Peyer's patch (tissue), 4 donors: ENCODE results near the gene CPNE6. TPM values are rescaled to one million over a fixed set of nuclear protein-coding genes. Genes with fewer than 3 reads are reported as not detected.
A peak's percentile ranks its signal among the peaks of the same experiment; 100 is the strongest.

Experiments used
- DNase-seq, 3 donors: peaks; one replicate each; pipeline ENCODE4 v3.0.0-alpha.2; 2017 to 2019
- H3K27ac ChIP-seq, 4 donors: fragments of 200-600 bp; sonication (generic); one replicate each; pipeline ENCODE4 v1.5.1; 2016 to 2019
- H3K27me3 ChIP-seq, 2 donors: fragments of 200-600 bp; sonication (generic); one replicate each; pipeline ENCODE4 v1.5.1; 2019
- H3K36me3 ChIP-seq, 3 donors: fragments of 200-600 bp; sonication (generic); one replicate each; pipeline ENCODE4 v1.5.1; 2016 to 2019
- H3K4me1 ChIP-seq, 4 donors: fragments of 200-600 bp; sonication (generic); one replicate each; pipeline ENCODE4 v1.5.1; 2016 to 2019
- H3K4me3 ChIP-seq, 4 donors: fragments of 200-600 bp; sonication (generic); 1 replicate in 3 of 4; 2 replicates in 1 of 4; pipeline ENCODE4 v1.5.1; 2016 to 2019; ENCODE audit warnings: mild to moderate bottlenecking in 1 of 4
- H3K9me3 ChIP-seq, 4 donors: fragments of 200-600 bp; sonication (generic); one replicate each; pipeline ENCODE4 v1.5.1; 2016 to 2019; ENCODE audit warnings: mild to moderate bottlenecking in 1 of 4
- POLR2A ChIP-seq, 2 donors: fragments of 450-650 bp; IDR thresholded peaks; one replicate each; pipeline ENCODE4 v1.5.1; 2017; ENCODE audit warnings: antibody characterized with exemption in 2 of 2, mild to moderate bottlenecking in 2 of 2, moderate library complexity in 2 of 2
- total RNA-seq, 4 donors: library from RNA; depleted of rRNA; stranded (reverse); fragments of >200 nt; gene quantifications; one replicate each; pipeline ENCODE4 v1.1.0, GENCODE V29; 2016
- TF ChIP-seq, protein P1 (sequence below), 6 experiments: fragments of 450-650 bp in 4 of 6; fragments of 200-600 bp in 2 of 6; sonication (generic) in 1 of 6; IDR thresholded peaks; one replicate each; pipeline ENCODE4 v1.5.1; 2017 to 2019; ENCODE audit warnings: antibody characterized with exemption in 6 of 6, mild to moderate bottlenecking in 3 of 6, moderate library complexity in 1 of 6

CPNE6 gene
- total RNA-seq, 4 donors from 2014 or later: 1.9 to 4.6 (median 3.6) TPM; not detected in 1

DNA sequence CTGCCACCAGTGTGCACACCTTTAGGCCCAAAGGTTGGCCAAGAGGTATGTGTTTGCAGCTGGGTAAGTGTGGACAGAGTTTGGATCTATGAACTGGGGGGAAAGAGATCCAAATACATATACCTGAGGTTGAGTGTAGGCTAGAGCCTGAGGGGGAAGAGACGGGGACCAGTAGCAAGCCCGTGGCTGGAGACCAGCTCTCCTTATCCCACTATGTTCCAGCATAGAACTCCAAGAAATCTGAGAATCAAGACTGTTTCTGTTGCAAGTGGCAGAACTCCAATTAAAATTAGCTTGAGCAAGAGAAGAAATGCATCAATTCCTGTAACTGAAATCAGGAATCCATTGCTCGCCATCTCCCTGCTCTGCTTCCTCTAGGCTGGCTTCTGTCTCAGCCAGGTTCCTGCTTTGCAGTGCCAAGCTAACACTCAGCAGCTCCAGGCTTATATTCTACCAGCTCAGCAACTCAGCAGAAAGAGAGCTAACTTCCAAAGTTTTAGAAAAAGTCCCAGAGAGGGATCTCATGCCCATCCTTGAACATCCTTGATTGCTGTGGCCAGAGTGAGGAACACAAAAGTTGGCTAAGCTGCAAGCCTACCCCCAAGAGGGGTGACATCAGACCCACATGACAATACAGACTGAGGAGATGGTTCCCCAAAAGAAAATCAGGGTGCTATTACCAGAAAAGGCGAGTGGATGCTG lies 21.3 kb downstream of the CPNE6 start:
- H3K4me1 ChIP-seq: peaks cover 7 to 28% (median 15%) of the 10 kb centered on the region in 4 donors

DNA sequence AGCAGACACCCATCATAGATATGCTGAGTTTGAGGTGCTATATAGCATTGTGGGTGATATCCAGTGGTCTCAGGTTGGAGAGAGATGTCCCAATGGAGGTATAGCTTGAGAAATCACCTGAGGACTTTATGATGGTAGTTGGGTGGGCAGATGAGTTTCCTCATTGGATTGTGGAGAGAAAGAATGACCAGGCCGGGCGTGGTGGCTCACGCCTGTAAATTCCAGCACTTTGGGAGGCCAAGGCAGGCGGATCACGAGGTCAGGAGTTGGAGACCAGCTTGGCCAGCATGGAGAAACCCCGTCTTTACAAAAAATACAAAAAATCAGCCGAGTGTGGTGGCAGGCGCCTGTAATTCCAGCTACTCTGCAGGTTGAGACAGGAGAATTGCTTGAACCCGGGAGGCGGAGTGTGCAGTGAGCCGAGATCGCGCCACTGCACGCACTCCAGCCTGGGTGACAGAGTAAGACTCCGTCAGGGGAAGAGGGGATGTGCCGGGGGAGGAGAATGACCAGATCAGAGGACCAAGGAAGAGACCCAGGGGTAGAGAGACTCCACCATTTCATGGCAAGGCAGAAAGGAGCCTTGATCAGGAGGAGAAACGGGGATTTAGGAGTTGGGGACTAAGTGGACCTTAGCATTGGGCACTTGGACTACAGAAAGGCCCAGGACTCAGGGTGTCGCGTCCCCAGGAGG lies 22.0 kb downstream of the CPNE6 start:
- Histone ChIP-seq H3K36me3 (peaks cover 0 to 13% (median 0%) of the 10 kb centered on the region in 3 donors), H3K27ac (peak overlapping the region; percentile 94 to 100 (median 98)), H3K4me1 (peaks cover 7 to 28% (median 15%) of the 10 kb centered on the region in 4 donors), H3K4me3 (peak overlapping the region; percentile 72 to 96 (median 90)), H3K9me3 (no peaks in the 10 kb centered on the region), H3K27me3 (no peaks in the 10 kb centered on the region)
- DNase-seq: peak in 1 of 3 donors; percentile 50
- TF ChIP-seq, protein P1, sequence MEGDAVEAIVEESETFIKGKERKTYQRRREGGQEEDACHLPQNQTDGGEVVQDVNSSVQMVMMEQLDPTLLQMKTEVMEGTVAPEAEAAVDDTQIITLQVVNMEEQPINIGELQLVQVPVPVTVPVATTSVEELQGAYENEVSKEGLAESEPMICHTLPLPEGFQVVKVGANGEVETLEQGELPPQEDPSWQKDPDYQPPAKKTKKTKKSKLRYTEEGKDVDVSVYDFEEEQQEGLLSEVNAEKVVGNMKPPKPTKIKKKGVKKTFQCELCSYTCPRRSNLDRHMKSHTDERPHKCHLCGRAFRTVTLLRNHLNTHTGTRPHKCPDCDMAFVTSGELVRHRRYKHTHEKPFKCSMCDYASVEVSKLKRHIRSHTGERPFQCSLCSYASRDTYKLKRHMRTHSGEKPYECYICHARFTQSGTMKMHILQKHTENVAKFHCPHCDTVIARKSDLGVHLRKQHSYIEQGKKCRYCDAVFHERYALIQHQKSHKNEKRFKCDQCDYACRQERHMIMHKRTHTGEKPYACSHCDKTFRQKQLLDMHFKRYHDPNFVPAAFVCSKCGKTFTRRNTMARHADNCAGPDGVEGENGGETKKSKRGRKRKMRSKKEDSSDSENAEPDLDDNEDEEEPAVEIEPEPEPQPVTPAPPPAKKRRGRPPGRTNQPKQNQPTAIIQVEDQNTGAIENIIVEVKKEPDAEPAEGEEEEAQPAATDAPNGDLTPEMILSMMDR (IDR thresholded peaks at IDR 0.05): no peak
- TF ChIP-seq POLR2A (IDR thresholded peaks at IDR 0.05): no peak

More for the DNA sequence above, 21.3 kb downstream of the CPNE6 start:
- TF ChIP-seq POLR2A (IDR thresholded peaks at IDR 0.05): no peak
- TF ChIP-seq, protein P1 (IDR thresholded peaks at IDR 0.05): no peak
- no peak for DNase-seq
- Histone ChIP-seq H3K9me3 (no peaks in the 10 kb centered on the region), H3K4me3 (no peak overlapping the region), H3K27me3 (no peaks in the 10 kb centered on the region), H3K36me3 (peaks cover 0 to 7% (median 0%) of the 10 kb centered on the region in 3 donors), H3K27ac (peak overlapping the region; percentile 94 to 100 (median 98))

DNA sequence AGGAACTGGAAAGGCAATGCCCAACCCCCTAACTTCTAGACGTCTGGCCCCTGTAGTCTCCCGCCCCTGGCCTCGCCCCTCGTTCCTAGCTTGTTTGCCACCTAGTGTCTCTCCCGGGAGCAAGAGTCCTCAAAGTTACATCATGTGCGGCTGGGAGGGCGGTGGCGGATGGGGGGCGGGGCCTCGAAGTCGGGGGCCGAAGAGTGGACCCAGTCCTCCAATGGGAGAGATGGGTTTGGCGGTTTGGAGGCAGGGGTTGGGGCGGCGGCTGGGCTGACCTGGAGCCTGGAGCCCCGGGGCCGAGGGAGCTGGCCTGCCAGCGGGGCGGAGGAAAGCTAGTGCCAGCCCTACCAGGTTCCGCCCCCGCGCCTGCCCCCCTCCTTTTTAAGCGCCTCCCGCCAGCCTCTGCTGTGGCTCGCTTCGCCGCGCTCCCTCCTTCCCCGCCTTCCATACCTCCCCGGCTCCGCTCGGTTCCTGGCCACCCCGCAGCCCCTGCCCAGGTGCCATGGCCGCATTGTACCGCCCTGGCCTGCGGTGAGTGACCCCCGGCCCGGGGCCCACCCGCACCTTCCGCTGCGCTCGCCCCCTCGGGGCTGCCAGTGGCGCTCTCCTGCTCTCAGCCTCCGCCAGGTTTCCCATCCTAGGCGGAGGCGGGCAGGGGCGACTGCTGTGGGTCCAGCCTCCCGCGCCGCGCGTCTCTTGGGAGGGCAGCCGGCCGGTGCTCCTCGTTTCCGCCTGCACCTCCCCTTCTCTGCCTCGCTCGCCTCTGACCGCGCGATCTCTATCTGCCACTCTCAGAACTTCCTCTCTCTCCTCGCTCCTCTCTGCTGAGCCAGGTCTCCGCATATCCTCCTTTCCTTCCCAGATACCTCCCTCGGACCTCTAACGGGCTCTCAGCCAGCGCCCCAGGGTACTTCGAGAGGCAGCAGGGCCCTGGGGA lies 22.8 kb downstream of the CPNE6 start, which contains the start of gene PCK2:
Gene PCK2, plus strand, starts transcription at position 411 of the 940 bp plus-strand sequence. Its CDS starts 95 bp downstream, at position 506.
- TF ChIP-seq, protein P1 (IDR thresholded peaks at IDR 0.05): peak in 3 of 6 experiments; percentile 0 to 28 (median 21)
- peak; percentile 95 to 99 for TF ChIP-seq POLR2A (IDR thresholded peaks at IDR 0.05)
- Histone ChIP-seq H3K36me3 (peaks cover 0 to 21% (median 0%) of the 10 kb centered on the region in 3 donors), H3K4me1 (peaks cover 7 to 28% (median 15%) of the 10 kb centered on the region in 4 donors), H3K9me3 (no peaks in the 10 kb centered on the region), H3K27ac (peak within 1 kb of the TSS; percentile 94 to 100 (median 98)), H3K27me3 (no peaks in the 10 kb centered on the region), H3K4me3 (peak within 1 kb of the TSS; percentile 72 to 96 (median 90))
- peak; percentile 82 to 97 (median 96) for DNase-seq

DNA sequence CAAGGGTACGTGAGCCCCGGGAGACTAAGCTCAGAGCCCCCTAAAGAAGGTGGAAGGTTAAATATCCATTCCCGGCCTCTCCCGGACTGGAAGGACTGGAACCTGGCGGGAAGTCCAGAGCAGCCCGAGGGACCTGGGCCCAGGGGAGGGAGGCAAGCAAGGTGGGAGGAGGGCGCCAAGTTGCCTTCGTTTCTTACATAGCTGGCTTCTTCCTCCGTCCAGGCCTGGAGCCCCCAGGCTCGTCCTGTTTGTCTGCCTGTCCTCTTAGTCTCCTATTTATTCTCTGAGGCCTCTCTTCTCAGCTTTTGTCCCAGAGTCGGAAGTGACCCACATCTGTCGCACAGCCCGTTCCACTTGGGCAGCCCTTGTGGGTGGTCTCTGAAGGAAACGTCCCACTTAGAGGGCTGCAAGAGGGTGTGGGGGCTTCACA lies 23.5 kb downstream of the CPNE6 start:
- H3K36me3 ChIP-seq: peaks cover 0 to 28% (median 0%) of the 10 kb centered on the region in 3 donors
- peaks cover 7 to 28% (median 15%) of the 10 kb centered on the region in 4 donors for H3K4me1 ChIP-seq
- DNase-seq: peak in 2 of 3 donors; percentile 30 to 58
- no peaks in the 10 kb centered on the region for H3K27me3 ChIP-seq
- peak overlapping the region; percentile 72 to 96 (median 90) for H3K4me3 ChIP-seq
- no peaks in the 10 kb centered on the region for H3K9me3 ChIP-seq
- H3K27ac ChIP-seq: peak overlapping the region; percentile 94 to 100 (median 98)
- no peak for TF ChIP-seq POLR2A (IDR thresholded peaks at IDR 0.05)
- TF ChIP-seq, protein P1 (IDR thresholded peaks at IDR 0.05): no peak
